Neural progenitor cell (in vitro differentiated cells): ENCODE measurements around the gene TIMP3.

ENCODE experiments used
- EZH2 ChIP-seq: fragments of 200-600 bp; sonication (generic); IDR thresholded peaks from 2 replicates; pipeline ENCODE4 v1.6.1; 2017; ENCODE audit warnings: antibody characterized with exemption, mild to moderate bottlenecking, moderate library complexity
- EZH2phosphoT487 ChIP-seq: fragments of 200-600 bp; sonication (generic); IDR thresholded peaks from 2 replicates; pipeline ENCODE4 v1.6.1; 2017; ENCODE audit warnings: antibody characterized with exemption
- TF ChIP-seq, protein P1 (sequence below): fragments of 200-600 bp; sonication (generic); IDR thresholded peaks from 2 replicates; pipeline ENCODE4 v1.5.1; 2017; ENCODE audit warnings: antibody characterized with exemption, mild to moderate bottlenecking

GRCh38 chr22:32882360-32882755 lies 80.9 kb downstream of the TIMP3 start:
- no peak for TF ChIP-seq EZH2phosphoT487
- no peak for TF ChIP-seq EZH2
- TF ChIP-seq, protein P1, sequence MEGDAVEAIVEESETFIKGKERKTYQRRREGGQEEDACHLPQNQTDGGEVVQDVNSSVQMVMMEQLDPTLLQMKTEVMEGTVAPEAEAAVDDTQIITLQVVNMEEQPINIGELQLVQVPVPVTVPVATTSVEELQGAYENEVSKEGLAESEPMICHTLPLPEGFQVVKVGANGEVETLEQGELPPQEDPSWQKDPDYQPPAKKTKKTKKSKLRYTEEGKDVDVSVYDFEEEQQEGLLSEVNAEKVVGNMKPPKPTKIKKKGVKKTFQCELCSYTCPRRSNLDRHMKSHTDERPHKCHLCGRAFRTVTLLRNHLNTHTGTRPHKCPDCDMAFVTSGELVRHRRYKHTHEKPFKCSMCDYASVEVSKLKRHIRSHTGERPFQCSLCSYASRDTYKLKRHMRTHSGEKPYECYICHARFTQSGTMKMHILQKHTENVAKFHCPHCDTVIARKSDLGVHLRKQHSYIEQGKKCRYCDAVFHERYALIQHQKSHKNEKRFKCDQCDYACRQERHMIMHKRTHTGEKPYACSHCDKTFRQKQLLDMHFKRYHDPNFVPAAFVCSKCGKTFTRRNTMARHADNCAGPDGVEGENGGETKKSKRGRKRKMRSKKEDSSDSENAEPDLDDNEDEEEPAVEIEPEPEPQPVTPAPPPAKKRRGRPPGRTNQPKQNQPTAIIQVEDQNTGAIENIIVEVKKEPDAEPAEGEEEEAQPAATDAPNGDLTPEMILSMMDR = no peak
